Esophagus muscularis mucosa (tissue), 4 donors: ENCODE data around the gene FOXS1. TPM values are rescaled to one million over a fixed set of nuclear protein-coding genes. Genes with fewer than 3 reads are reported as not detected.
A peak's percentile ranks its signal among the peaks of the same experiment; 100 is the strongest.

Experiments
- DNase-seq: peaks from one replicate; pipeline ENCODE4 v3.0.0-alpha.2; 2017; ENCODE audit errors: extremely low spot score
- H3K27ac ChIP-seq, 4 donors: fragments of 200-600 bp; sonication (generic); replicated peaks in 1 of 4; 1 replicate in 3 of 4; 2 replicates in 1 of 4; pipeline ENCODE4 v1.5.1; 2016 to 2019; ENCODE audit warnings: mild to moderate bottlenecking in 1 of 4
- H3K27me3 ChIP-seq, 4 donors: fragments of 200-600 bp; sonication (generic); one replicate each; pipeline versions ENCODE4 v1.5.1 to v1.6.0; 2016 to 2019
- H3K36me3 ChIP-seq, 4 donors: fragments of 200-600 bp; sonication (generic); one replicate each; pipeline ENCODE4 v1.5.1; 2016 to 2019
- H3K4me1 ChIP-seq, 4 donors: fragments of 200-600 bp; sonication (generic); one replicate each; pipeline ENCODE4 v1.5.1; 2016 to 2019
- H3K4me3 ChIP-seq, 4 donors: fragments of 200-600 bp; sonication (generic); 1 replicate in 2 of 4; 2 replicates in 2 of 4; pipeline ENCODE4 v1.5.1; 2016 to 2019; ENCODE audit warnings: mild to moderate bottlenecking in 4 of 4, moderate library complexity in 1 of 4
- H3K9me3 ChIP-seq, 4 donors: fragments of 200-600 bp; sonication (generic); 1 replicate in 3 of 4; 2 replicates in 1 of 4; pipeline ENCODE4 v1.5.1; 2016 to 2019
- CTCF ChIP-seq, 3 experiments: fragments of 200-600 bp in 2 of 3; fragments of 450-650 bp in 1 of 3; sonication (generic) in 2 of 3; IDR thresholded peaks; one replicate each; pipeline ENCODE4 v1.5.1; 2017 to 2019; ENCODE audit warnings: antibody characterized with exemption in 3 of 3, mild to moderate bottlenecking in 2 of 3, moderate library complexity in 1 of 3
- EP300 ChIP-seq: sonication (generic); formaldehyde crosslinking; IDR thresholded peaks from one replicate; pipeline ENCODE4 v1.6.1; 2017; ENCODE audit warnings: antibody characterized with exemption
- POLR2A ChIP-seq: fragments of 450-650 bp; IDR thresholded peaks from one replicate; pipeline ENCODE4 v1.6.1; 2017; ENCODE audit warnings: antibody characterized with exemption, moderate library complexity, mild to moderate bottlenecking, low read depth
- POLR2AphosphoS5 ChIP-seq, 2 donors: sonication (generic); formaldehyde crosslinking; IDR thresholded peaks; one replicate each; pipeline ENCODE4 v1.6.1; 2017; ENCODE audit warnings: antibody characterized with exemption in 2 of 2
- WGBS: methylation state at CpG from one replicate; pipeline ENCODE4 v1.1.5; 2018; 5-methylcytosine and 5-hydroxymethylcytosine counted together
- intact Hi-C: fragments of 100-400 bp; cut with DNase I; formaldehyde crosslinking; loops from one replicate; pipeline ENCODE4 v1.15.1; 2023
- total RNA-seq, 4 donors: library from RNA; depleted of rRNA; stranded (reverse); fragments of >200 nt; gene quantifications; one replicate each; pipeline versions ENCODE4 v1.1.0 to v1.2.1, GENCODE V29; 2016

The FOXS1 gene
- total RNA-seq, 4 donors from 2014 or later, result 0.50 to 3.4 (median 0.87) TPM

- no peaks in the 10 kb centered on the region for H3K27me3 ChIP-seq
- H3K27ac ChIP-seq, result peak overlapping the region in 3 of 4 donors; percentile 19 to 42 (median 36)
- H3K9me3 ChIP-seq, result no peaks in the 10 kb centered on the region
- intact Hi-C loops, result no loop called here
- 53% methylated on average over 12 of the region's 12 CpGs for WGBS
- peaks cover 23 to 39% (median 31%) of the 10 kb centered on the region in 4 donors for H3K4me1 ChIP-seq
- no peaks in the 10 kb centered on the region for H3K36me3 ChIP-seq
- no peak overlapping the region for H3K4me3 ChIP-seq
- TF ChIP-seq POLR2A (no peak), POLR2AphosphoS5 (IDR thresholded peaks at IDR 0.05) (no peak), EP300 (no peak), CTCF (IDR thresholded peaks at IDR 0.05) (no peak)
- DNase-seq, result no peak
Observed at GRCh38 chr20:31842471-31843157, 2.8 kb downstream of the FOXS1 start.

GRCh38 chr20:31841928-31842327 lies 3.5 kb downstream of the FOXS1 start:
- H3K9me3 ChIP-seq, result no peaks in the 10 kb centered on the region
- no peak for TF ChIP-seq CTCF (IDR thresholded peaks at IDR 0.05)
- WGBS, result 42% methylated on average over 3 of the region's 8 CpGs
- H3K4me1 ChIP-seq, result peaks cover 29 to 44% (median 38%) of the 10 kb centered on the region in 4 donors
- H3K4me3 ChIP-seq, result no peak overlapping the region
- H3K27me3 ChIP-seq, result no peaks in the 10 kb centered on the region
- H3K36me3 ChIP-seq, result no peaks in the 10 kb centered on the region
- H3K27ac ChIP-seq, result peak overlapping the region; percentile 2 to 42 (median 22)
- DNase-seq, result no peak
- intact Hi-C loops, result no loop called here

- intact Hi-C loops, result no loop called here
- H3K4me3 ChIP-seq, result no peak overlapping the region
Observed at GRCh38 chr20:31840906-31841816, 4.2 kb downstream of the FOXS1 start.

GRCh38 chr20:31839782-31840487 lies 5.5 kb downstream of the FOXS1 start:
- 78% methylated on average over 5 of the region's 5 CpGs for WGBS
- Histone ChIP-seq H3K4me3 (no peak overlapping the region), H3K9me3 (no peaks in the 10 kb centered on the region), H3K27me3 (no peaks in the 10 kb centered on the region), H3K4me1 (peaks cover 44 to 55% (median 52%) of the 10 kb centered on the region in 4 donors), H3K27ac (no peak overlapping the region), H3K36me3 (no peaks in the 10 kb centered on the region)
- no peak for DNase-seq
- intact Hi-C loops, result no loop called here
- TF ChIP-seq POLR2AphosphoS5 (IDR thresholded peaks at IDR 0.05) (no peak), EP300 (no peak), POLR2A (no peak), CTCF (IDR thresholded peaks at IDR 0.05) (no peak)

More at GRCh38 chr20:31840906-31841816, 4.2 kb downstream of the FOXS1 start:
- Histone ChIP-seq H3K27ac (peak overlapping the region in 3 of 4 donors; percentile 2 to 42 (median 36)), H3K36me3 (no peaks in the 10 kb centered on the region), H3K9me3 (no peaks in the 10 kb centered on the region), H3K4me1 (peaks cover 36 to 51% (median 46%) of the 10 kb centered on the region in 4 donors), H3K27me3 (no peaks in the 10 kb centered on the region)
- 83% methylated on average over 14 of the region's 15 CpGs for WGBS
- TF ChIP-seq POLR2A (no peak), CTCF (IDR thresholded peaks at IDR 0.05) (no peak), POLR2AphosphoS5 (IDR thresholded peaks at IDR 0.05) (no peak), EP300 (no peak)
- no peak for DNase-seq
